Activated T-cell treated with anti-CD3 and anti-CD28 coated beads for 1 hour (primary cell): Measurements from ENCODE around the gene VKORC1.
"Not testable (repeated sequence)": the region's sequence is repeated elsewhere in the genome, so short reads cannot be mapped to it uniquely, and the experiment has no call there.

Source experiments
- DNase-seq: peaks from one replicate; pipeline ENCODE4 v3.0.0-alpha.2; 2020; ENCODE audit warnings: low read depth

The VKORC1 gene

GRCh38 chr16:31107465-31107867 is 12.9 kb upstream of the VKORC1 start:
- no peak for DNase-seq

GRCh38 chr16:31106509-31107464 is 12.2 kb upstream of the VKORC1 start:
- DNase-seq: no peak

- DNase-seq: peak; percentile 77
Measured at GRCh38 chr16:31105677-31106213, 11.1 kb upstream of the VKORC1 start.

- not testable (repeated sequence) for DNase-seq
Measured at GRCh38 chr16:31100876-31101641, 6.5 kb upstream of the VKORC1 start.

- no peak for DNase-seq
Measured at GRCh38 chr16:31099860-31100638, 5.5 kb upstream of the VKORC1 start.

- DNase-seq: no peak
Measured at GRCh38 chr16:31094088-31094423, 541 bp downstream of the VKORC1 start.

GRCh38 chr16:31093132-31093703 is 1.4 kb downstream of the VKORC1 start:
- no peak for DNase-seq

GRCh38 chr16:31092330-31092729 is 2.3 kb downstream of the VKORC1 start:
- no peak for DNase-seq

GRCh38 chr16:31090540-31090939 is 4.1 kb downstream of the VKORC1 start:
- no peak for DNase-seq

GRCh38 chr16:31089199-31089598 is 5.4 kb downstream of the VKORC1 start:
- DNase-seq: no peak

- no peak for DNase-seq
Measured at GRCh38 chr16:31088459-31089183, 6.0 kb downstream of the VKORC1 start, which contains the start of gene PRSS53. Gene PRSS53, minus strand, starts transcription at chr16:31088943. Its CDS starts 134 bp downstream, at chr16:31088809.

- DNase-seq: no peak
Measured at GRCh38 chr16:31087971-31088370, 6.6 kb downstream of the VKORC1 start.

GRCh38 chr16:31087481-31087880 is 7.1 kb downstream of the VKORC1 start:
- no peak for DNase-seq

- DNase-seq: no peak
Measured at GRCh38 chr16:31086629-31086906, 8.0 kb downstream of the VKORC1 start.

- DNase-seq: no peak
Measured at GRCh38 chr16:31085873-31086628, 8.5 kb downstream of the VKORC1 start.

- no peak for DNase-seq
Measured at GRCh38 chr16:31085411-31085810, 9.2 kb downstream of the VKORC1 start.

- DNase-seq: no peak
Measured at GRCh38 chr16:31084584-31085302, 9.9 kb downstream of the VKORC1 start.

GRCh38 chr16:31083981-31084380 is 10.6 kb downstream of the VKORC1 start:
- no peak for DNase-seq

GRCh38 chr16:31083556-31083955 is 11.0 kb downstream of the VKORC1 start:
- no peak for DNase-seq

- no peak for DNase-seq
Measured at GRCh38 chr16:31083081-31083480, 11.5 kb downstream of the VKORC1 start.
